H4 (cell line): ENCODE data around the gene LANCL3. TPM values are rescaled to one million over a fixed set of nuclear protein-coding genes. Genes with fewer than 3 reads are reported as not detected.
"Not testable (repeated sequence)": the region's sequence is repeated elsewhere in the genome, so short reads cannot be mapped to it uniquely, and the experiment has no call there.

ENCODE experiments used
- DNase-seq: peaks from one replicate; pipeline ENCODE4 v3.0.0-alpha.2; 2015; ENCODE audit warnings: low spot score
- total RNA-seq: library from RNA; depleted of rRNA; stranded (reverse); fragments of >200 nt; shearing (Covaris generic); gene quantifications from 2 replicates; pipeline ENCODE4 v1.2.3, GENCODE V29; 2014; rRNA removed

LANCL3 gene
- 0.25 and 1.0 TPM in 2 replicates for total RNA-seq

GRCh38 chrX:37571426-37572107 lies at the start of gene LANCL3:
LANCL3 (plus strand) TSS chrX:37571661; CDS start chrX:37571871, 210 bp downstream.
- not testable (repeated sequence) for DNase-seq

DNA sequence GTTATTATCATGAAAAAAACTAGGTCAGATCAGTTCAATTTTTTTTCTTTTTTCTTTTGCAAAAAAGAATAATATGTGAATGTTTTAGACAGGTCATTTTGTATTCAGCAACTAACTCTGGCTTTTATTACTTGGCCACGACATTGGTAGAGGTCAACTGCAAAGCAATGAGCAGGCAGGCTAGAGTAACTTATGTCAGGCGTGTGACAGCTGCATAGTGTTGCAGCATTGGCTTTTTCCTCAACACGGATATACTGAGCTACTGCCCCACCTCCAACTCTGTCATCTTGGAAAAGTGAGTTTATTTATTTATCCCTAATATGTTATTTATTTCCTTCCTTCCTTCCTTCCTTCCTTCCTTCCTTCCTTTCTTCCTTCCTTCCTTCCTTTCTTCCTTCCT lies 47.8 kb upstream of the LANCL3 start:
- DNase-seq: not testable (repeated sequence)

DNA sequence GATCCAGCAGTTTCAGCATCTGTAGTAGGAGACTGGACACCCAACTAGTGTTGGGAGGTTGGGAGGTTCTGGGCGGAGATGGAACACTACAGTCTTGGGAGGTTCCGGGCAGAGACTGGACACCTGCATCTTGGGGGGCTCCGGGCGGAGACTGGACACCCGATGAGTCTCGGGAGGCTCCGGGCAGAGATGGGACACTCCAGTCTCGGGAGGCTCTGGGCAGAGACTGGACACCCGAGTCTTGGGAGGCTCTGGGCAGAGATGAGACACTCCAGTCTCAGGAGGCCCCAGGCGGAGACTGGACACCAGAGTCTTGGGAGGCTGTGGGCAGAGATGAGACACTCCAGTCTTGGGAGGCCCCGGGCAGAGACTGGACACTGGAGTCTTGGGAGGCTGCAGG lies 29.5 kb upstream of the LANCL3 start:
- DNase-seq: no peak

DNA sequence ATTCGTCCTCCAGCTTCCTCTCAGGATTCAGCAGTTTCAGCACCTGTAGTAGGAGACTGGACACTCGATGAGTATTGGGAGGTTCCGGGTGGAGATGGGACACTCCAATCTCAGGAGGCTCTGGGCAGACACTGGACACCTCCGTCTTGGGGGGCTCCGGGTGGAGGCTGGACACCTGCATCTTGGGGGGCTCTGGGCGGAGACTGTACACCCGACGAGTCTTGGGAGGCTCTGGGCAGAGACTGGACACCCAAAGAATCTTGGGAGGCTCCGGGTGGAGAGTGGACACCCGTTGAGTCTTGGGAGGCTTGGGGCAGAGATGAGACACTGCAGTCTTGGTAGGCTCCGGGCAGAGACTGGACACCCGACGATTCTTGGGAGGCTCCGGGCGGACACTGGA lies 28.7 kb upstream of the LANCL3 start:
- no peak for DNase-seq

DNA sequence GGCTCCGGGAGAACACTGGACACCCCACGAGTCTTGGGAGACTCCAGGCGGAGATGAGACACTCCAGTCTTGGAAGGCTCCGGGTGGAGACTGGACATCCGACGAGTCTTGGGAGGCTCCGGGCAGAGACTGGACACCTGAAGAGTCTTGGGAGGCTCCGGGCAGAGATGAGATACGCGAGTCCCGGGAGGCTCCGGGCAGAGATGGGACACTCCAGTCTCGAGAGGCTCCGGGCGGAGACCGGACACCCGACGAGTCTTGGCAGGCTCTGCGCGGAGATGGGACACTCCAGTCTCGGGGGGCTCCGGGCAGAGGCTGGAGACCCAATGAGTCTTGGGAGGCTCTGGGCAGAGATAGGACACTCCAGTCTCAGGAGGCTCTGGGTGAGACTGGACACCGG lies 28.1 kb upstream of the LANCL3 start:
- no peak for DNase-seq

- DNase-seq: not testable (repeated sequence)
Observed at GRCh38 chrX:37544531-37544930, 26.9 kb upstream of the LANCL3 start.

GRCh38 chrX:37545066-37545465 lies 26.4 kb upstream of the LANCL3 start:
- no peak for DNase-seq

DNA sequence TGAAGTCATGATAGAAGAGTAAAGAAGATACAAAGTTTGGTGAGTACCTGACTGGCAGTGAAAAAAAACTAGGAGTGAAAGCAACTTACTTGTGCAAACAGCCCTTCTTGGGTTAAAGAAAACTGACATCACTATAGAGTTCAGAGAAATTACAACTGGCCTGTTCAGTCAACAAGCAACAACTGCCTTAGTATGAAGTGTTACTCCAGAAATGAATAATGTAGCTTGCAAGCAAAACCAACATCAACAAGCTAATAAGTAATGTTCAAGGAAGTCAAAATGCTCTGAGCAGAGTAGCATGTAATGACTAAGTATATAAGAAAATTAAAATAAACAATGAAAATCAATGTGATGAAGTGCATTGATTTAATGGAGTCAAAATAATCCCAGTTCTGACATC lies 21.8 kb upstream of the LANCL3 start:
- DNase-seq: not testable (repeated sequence)

DNA sequence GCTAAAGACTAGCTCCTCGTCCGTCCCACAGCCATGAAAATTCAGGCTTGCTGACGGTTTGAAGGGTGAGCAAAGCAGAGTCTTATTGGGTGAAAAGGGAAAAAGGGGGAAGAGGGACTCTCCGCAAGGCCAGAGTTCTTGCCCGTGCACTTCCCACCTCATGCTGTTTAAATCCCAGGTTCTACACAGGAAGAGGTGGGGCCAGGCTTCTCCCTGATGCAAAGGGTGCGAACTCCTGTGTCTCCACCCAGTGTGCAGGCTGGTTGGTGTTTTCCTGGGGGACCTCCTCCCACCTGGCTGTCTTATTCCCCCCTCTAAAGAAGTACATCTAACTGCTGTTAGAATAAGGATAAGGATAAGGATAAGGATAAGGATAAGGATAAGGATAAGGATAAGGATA lies 18.0 kb upstream of the LANCL3 start:
- no peak for DNase-seq

DNA sequence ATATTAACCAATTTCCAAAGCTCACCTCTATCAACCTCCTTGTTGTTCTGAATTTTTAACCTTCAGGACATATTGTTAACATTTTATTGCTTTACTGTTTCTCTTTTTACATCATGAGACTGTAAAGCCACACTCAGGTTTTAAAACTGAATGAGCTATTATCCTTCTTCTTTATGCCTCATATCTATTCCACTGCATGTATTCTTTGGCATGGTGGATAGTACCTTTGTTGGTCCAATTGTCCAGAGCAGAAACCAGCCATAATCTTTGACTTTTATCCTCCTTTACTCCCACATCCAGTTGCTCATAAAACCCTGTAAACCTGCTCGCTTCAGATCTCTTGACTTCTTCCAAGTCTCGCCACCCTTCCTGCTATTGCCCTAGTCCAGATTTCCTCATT lies 6.2 kb upstream of the LANCL3 start:
- DNase-seq: not testable (repeated sequence)

- DNase-seq: not testable (repeated sequence)
Observed at GRCh38 chrX:37570349-37570748, 1.1 kb upstream of the LANCL3 start.

DNA sequence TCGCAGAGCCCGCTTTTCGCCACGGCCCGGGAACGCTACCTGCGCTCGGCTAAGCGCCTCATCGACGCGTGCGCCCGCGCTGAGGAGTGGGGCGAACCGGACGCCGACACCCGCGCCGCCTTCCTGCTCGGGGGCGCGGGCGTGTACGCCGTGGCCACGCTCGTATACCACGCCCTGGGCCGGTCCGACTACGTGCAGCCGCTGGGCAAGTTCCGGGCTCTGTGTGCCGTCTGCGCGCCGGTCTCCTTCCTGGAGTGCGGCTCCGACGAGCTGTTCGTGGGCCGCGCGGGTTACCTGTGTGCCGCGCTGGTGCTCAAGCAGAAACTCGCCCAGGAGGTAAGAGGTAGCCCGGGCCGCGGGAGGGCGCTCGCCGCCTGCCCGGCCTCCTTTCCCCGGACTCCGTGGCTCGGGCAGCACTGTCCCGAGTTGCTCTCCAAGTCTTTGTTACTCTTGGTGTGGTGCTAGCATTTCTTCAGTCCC lies 687 bp downstream of the LANCL3 start:
- DNase-seq: peak; percentile 9

DNA sequence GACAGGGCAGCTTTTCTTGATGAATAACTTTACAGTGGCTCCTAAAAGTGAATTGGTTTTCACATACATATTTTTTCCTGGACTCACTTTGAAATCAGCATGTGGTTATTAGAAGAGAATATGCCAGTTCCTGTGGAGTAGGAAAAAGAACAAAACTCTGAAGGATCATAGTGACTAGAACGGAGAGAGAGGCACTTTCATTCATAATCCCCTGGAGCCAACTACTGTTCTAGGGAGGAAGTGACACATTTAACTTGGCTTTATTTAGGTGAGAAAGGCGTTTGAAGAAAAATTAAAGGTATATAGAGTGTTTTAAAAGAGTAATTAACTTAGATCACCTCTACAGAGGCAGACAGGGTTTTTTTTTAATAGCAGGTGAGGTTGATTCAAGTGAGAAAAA lies 1.7 kb downstream of the LANCL3 start:
- DNase-seq: not testable (repeated sequence)

GRCh38 chrX:37578045-37578444 lies 6.6 kb downstream of the LANCL3 start:
- DNase-seq: no peak

DNA sequence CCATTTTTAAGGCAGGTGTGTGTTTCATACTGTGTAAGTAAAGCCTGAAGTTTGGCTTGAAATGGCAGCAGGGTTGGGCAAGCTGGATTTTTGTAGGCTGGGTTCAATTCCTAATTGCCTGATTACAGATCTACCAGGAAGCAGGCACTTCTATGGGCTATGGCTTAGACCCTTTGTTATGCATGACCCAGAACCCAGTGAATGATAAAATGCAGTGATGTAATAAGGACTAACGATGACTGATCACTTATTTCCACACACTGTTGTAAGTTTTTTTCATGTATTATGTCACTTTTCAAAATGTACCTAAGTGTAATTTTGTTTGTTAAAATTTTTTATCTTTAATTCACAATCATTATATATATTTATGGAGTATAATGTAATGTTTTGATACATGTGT lies 8.6 kb downstream of the LANCL3 start:
- DNase-seq: no peak

GRCh38 chrX:37587337-37587736 lies 15.9 kb downstream of the LANCL3 start:
- DNase-seq: not testable (repeated sequence)

GRCh38 chrX:37590047-37590446 lies 18.6 kb downstream of the LANCL3 start:
- DNase-seq: no peak

DNA sequence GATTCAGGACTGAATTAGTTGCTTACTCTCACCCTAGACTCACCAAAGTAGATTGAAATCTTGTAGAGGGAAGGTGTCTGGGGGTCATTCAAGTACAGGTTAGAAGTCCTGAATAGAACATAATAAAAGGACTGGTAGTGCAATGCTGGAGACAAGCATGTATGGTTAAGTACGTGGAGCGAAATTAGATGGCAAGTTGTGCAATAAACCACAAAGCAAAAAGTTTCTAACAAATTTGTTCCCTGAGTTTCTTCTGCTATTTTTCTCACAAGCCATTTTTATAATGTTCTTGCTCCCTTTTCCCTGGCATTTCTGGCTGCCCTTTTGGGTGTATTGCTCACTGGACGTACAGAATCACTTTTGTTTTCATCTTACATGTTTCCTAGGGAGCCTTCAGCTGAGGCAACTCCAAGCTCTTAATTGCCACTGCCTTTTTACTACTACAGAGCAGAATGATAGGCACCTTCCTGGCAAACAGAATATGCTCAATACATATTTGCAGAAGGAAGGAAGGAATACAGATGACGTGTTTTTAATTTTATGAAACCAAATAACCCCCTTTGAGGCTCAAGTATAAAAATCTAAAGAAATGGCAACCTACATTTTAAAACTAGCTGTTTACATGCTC lies 23.4 kb downstream of the LANCL3 start:
- no peak for DNase-seq

GRCh38 chrX:37599729-37600128 lies 28.3 kb downstream of the LANCL3 start:
- DNase-seq: no peak

DNA sequence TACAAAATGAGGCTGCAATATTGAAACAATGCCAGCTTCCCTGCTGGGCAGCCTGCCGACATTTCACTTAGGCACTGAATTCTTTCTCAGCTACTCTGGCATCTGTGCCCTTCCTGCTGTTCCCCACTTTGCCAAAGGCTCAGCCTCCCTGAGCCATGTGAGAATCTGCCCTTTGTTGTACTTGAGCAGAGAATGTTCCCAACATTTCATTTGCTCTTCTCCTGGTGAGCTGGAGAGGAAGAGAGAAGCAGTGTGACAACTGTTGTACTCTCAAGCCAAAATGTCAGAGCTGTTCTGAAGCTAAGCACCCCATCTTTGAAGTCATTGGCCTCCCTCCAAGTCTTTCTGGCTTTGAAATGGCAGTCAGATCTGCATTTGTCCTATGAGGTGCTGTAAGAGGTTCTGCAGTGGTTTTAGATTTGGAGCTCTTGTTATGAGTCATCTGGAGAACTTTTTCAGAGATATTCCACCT lies 32.5 kb downstream of the LANCL3 start:
- no peak for DNase-seq

- no peak for DNase-seq
Observed at GRCh38 chrX:37607243-37607642, 35.8 kb downstream of the LANCL3 start.

GRCh38 chrX:37608156-37608555 lies 36.7 kb downstream of the LANCL3 start:
- DNase-seq: no peak

DNA sequence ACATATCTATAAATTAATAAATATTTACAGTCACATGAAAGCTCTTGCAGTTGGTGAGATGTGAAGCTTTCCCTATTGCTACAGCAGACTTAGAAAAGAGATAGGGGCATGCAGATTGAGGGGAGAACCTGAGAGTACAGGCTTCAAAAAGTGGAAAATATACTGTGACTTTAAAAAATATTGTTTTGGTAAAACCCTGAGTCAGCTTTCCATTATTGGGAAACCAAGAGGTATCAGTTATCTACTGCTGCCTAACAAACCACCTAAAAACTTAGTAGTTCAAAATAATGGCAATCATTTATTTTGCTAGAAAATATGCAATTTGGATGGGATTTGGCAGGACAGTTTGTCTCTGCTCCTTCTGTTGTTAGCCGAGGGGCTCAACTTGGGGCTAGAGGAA lies 38.3 kb downstream of the LANCL3 start:
- DNase-seq: no peak
